ENCODE measurements around the gene GPR152. TPM values are rescaled to one million over a fixed set of nuclear protein-coding genes. Genes with fewer than 3 reads are reported as not detected.
"Not testable (repeated sequence)": the region's sequence is repeated elsewhere in the genome, so short reads cannot be mapped to it uniquely, and the experiment has no call there.

Gene GPR152
- total and polyA plus RNA-seq, 5 donors from 2014 or later, result 0.13 to 0.84 (median 0.35) TPM; not detected in 1

- H3K9me3 Mint-ChIP-seq, result no peaks in the 10 kb centered on the region
- no peak for DNase-seq
- no peak overlapping the region for H3K4me3 ChIP-seq (ENCODE audit: low read depth, low read length)
- no peaks in the 10 kb centered on the region for H3K27me3 ChIP-seq (ENCODE audit: control insufficient read depth, insufficient read depth, low read length)
- H3K9me3 ChIP-seq (ENCODE audit: control insufficient read depth in 2 of 2, low read length in 2 of 2), result no peaks in the 10 kb centered on the region
- H3K4me1 ChIP-seq (ENCODE audit: control insufficient read depth, insufficient read depth, low read length, poor library complexity, severe bottlenecking), result peaks cover 28% of the 10 kb centered on the region
- ATAC-seq (ENCODE audit: low read depth in 2 of 2), result no peak
- peaks cover 0 to 40% (median 22%) of the 10 kb centered on the region in 4 donors for H3K4me1 Mint-ChIP-seq
- H3K36me3 Mint-ChIP-seq, result peaks cover 13% of the 10 kb centered on the region
- no peak overlapping the region for H3K27ac ChIP-seq (ENCODE audit: insufficient read depth, low read length, poor library complexity, severe bottlenecking)
- H3K4me3 Mint-ChIP-seq, result no peak overlapping the region
- peaks cover 63% of the 10 kb centered on the region for H3K36me3 ChIP-seq (ENCODE audit: control insufficient read depth, insufficient read depth, low read length)
- peaks cover 4% of the 10 kb centered on the region for H3K27me3 Mint-ChIP-seq
- H3K27ac Mint-ChIP-seq, result no peak overlapping the region
Measured at GRCh38 chr11:67491276-67492068, 38.9 kb upstream of the GPR152 start.

GRCh38 chr11:67490727-67491065 is 38.2 kb upstream of the GPR152 start:
- Mint-ChIP-seq H3K36me3 (peaks cover 18% of the 10 kb centered on the region), H3K9me3 (no peaks in the 10 kb centered on the region), H3K27ac (no peak overlapping the region), H3K27me3 (peaks cover 4% of the 10 kb centered on the region), H3K4me3 (no peak overlapping the region), H3K4me1 (peaks cover 5 to 44% (median 29%) of the 10 kb centered on the region in 4 donors)
- H3K4me1 ChIP-seq (ENCODE audit: control insufficient read depth, insufficient read depth, low read length, poor library complexity, severe bottlenecking), result peaks cover 36% of the 10 kb centered on the region
- no peak overlapping the region for H3K27ac ChIP-seq (ENCODE audit: insufficient read depth, low read length, poor library complexity, severe bottlenecking)
- ATAC-seq (ENCODE audit: low read depth in 2 of 2), result no peak
- no peaks in the 10 kb centered on the region for H3K27me3 ChIP-seq (ENCODE audit: control insufficient read depth, insufficient read depth, low read length)
- no peak overlapping the region for H3K4me3 ChIP-seq (ENCODE audit: low read depth, low read length)
- DNase-seq, result no peak
- no peaks in the 10 kb centered on the region for H3K9me3 ChIP-seq (ENCODE audit: control insufficient read depth in 2 of 2, low read length in 2 of 2)
- H3K36me3 ChIP-seq (ENCODE audit: control insufficient read depth, insufficient read depth, low read length), result peaks cover 55% of the 10 kb centered on the region

GRCh38 chr11:67489885-67490726 is 37.6 kb upstream of the GPR152 start:
- peaks cover 4% of the 10 kb centered on the region for H3K27me3 Mint-ChIP-seq
- peak overlapping the region in 3 of 4 donors; percentile 43 to 69 (median 56) for H3K4me3 Mint-ChIP-seq
- H3K4me1 Mint-ChIP-seq, result peaks cover 5 to 47% (median 32%) of the 10 kb centered on the region in 4 donors
- H3K27ac Mint-ChIP-seq, result peak overlapping the region in 1 of 3 donors; percentile 92
- no peaks in the 10 kb centered on the region for H3K9me3 Mint-ChIP-seq
- Histone ChIP-seq H3K4me3 (ENCODE audit: low read depth, low read length) (no peak overlapping the region), H3K9me3 (ENCODE audit: control insufficient read depth in 2 of 2, low read length in 2 of 2) (no peaks in the 10 kb centered on the region), H3K27me3 (ENCODE audit: control insufficient read depth, insufficient read depth, low read length) (no peaks in the 10 kb centered on the region), H3K4me1 (ENCODE audit: control insufficient read depth, insufficient read depth, low read length, poor library complexity, severe bottlenecking) (peaks cover 41% of the 10 kb centered on the region), H3K27ac (ENCODE audit: insufficient read depth, low read length, poor library complexity, severe bottlenecking) (peak overlapping the region; percentile 92), H3K36me3 (ENCODE audit: control insufficient read depth, insufficient read depth, low read length) (peaks cover 51% of the 10 kb centered on the region)
- no peak for DNase-seq
- ATAC-seq (ENCODE audit: low read depth in 2 of 2), result no peak
- H3K36me3 Mint-ChIP-seq, result peaks cover 18% of the 10 kb centered on the region

- H3K9me3 Mint-ChIP-seq, result no peaks in the 10 kb centered on the region
- no peak for ATAC-seq (ENCODE audit: low read depth in 2 of 2)
- peaks cover 49% of the 10 kb centered on the region for H3K4me1 ChIP-seq (ENCODE audit: control insufficient read depth, insufficient read depth, low read length, poor library complexity, severe bottlenecking)
- peaks cover 4% of the 10 kb centered on the region for H3K27me3 Mint-ChIP-seq
- H3K27ac ChIP-seq (ENCODE audit: insufficient read depth, low read length, poor library complexity, severe bottlenecking), result peak overlapping the region; percentile 92
- H3K4me3 ChIP-seq (ENCODE audit: low read depth, low read length), result no peak overlapping the region
- H3K36me3 ChIP-seq (ENCODE audit: control insufficient read depth, insufficient read depth, low read length), result peaks cover 48% of the 10 kb centered on the region
- peak overlapping the region in 1 of 3 donors; percentile 92 for H3K27ac Mint-ChIP-seq
- no peak for DNase-seq
- peak overlapping the region in 1 of 4 donors; percentile 69 for H3K4me3 Mint-ChIP-seq
- H3K4me1 Mint-ChIP-seq, result peaks cover 5 to 55% (median 39%) of the 10 kb centered on the region in 4 donors
- no peaks in the 10 kb centered on the region for H3K27me3 ChIP-seq (ENCODE audit: control insufficient read depth, insufficient read depth, low read length)
- peaks cover 18% of the 10 kb centered on the region for H3K36me3 Mint-ChIP-seq
- H3K9me3 ChIP-seq (ENCODE audit: control insufficient read depth in 2 of 2, low read length in 2 of 2), result no peaks in the 10 kb centered on the region
Measured at GRCh38 chr11:67489203-67489884, 36.8 kb upstream of the GPR152 start.

- ATAC-seq (ENCODE audit: low read depth in 2 of 2) (no peak), DNase-seq (peak in 1 of 3 donors; percentile 40)
- Mint-ChIP-seq H3K4me3 (peak overlapping the region; percentile 85 to 97 (median 88)), H3K9me3 (no peaks in the 10 kb centered on the region), H3K27ac (peak overlapping the region; percentile 95 to 99 (median 99)), H3K36me3 (peaks cover 18% of the 10 kb centered on the region), H3K27me3 (peaks cover 4% of the 10 kb centered on the region), H3K4me1 (peaks cover 9 to 76% (median 51%) of the 10 kb centered on the region in 4 donors)
- Histone ChIP-seq H3K36me3 (ENCODE audit: control insufficient read depth, insufficient read depth, low read length) (peaks cover 37% of the 10 kb centered on the region), H3K4me1 (ENCODE audit: control insufficient read depth, insufficient read depth, low read length, poor library complexity, severe bottlenecking) (peaks cover 70% of the 10 kb centered on the region), H3K27me3 (ENCODE audit: control insufficient read depth, insufficient read depth, low read length) (no peaks in the 10 kb centered on the region), H3K27ac (ENCODE audit: insufficient read depth, low read length, poor library complexity, severe bottlenecking) (peak overlapping the region; percentile 92), H3K9me3 (ENCODE audit: control insufficient read depth in 2 of 2, low read length in 2 of 2) (no peaks in the 10 kb centered on the region), H3K4me3 (ENCODE audit: low read depth, low read length) (peak overlapping the region; percentile 49)
Measured at GRCh38 chr11:67486481-67487195, 34.1 kb upstream of the GPR152 start.

GRCh38 chr11:67485873-67486361 is 33.4 kb upstream of the GPR152 start:
- not testable (repeated sequence) for H3K9me3 ChIP-seq (ENCODE audit: control insufficient read depth in 2 of 2, low read length in 2 of 2); H3K27me3 ChIP-seq (ENCODE audit: control insufficient read depth, insufficient read depth, low read length); H3K27me3 Mint-ChIP-seq; H3K9me3 Mint-ChIP-seq; ATAC-seq (ENCODE audit: low read depth in 2 of 2)
- Histone ChIP-seq H3K27ac (ENCODE audit: insufficient read depth, low read length, poor library complexity, severe bottlenecking) (peak overlapping the region; percentile 92), H3K4me1 (ENCODE audit: control insufficient read depth, insufficient read depth, low read length, poor library complexity, severe bottlenecking) (peaks cover 70% of the 10 kb centered on the region), H3K36me3 (ENCODE audit: control insufficient read depth, insufficient read depth, low read length) (peaks cover 30% of the 10 kb centered on the region), H3K4me3 (ENCODE audit: low read depth, low read length) (peak overlapping the region; percentile 49)
- peak overlapping the region; percentile 95 to 99 (median 99) for H3K27ac Mint-ChIP-seq
- peaks cover 9 to 74% (median 51%) of the 10 kb centered on the region in 4 donors for H3K4me1 Mint-ChIP-seq
- DNase-seq, result peak; percentile 24 to 83 (median 40)
- H3K36me3 Mint-ChIP-seq, result peaks cover 18% of the 10 kb centered on the region
- H3K4me3 Mint-ChIP-seq, result peak overlapping the region; percentile 85 to 97 (median 88)

All from CD4-positive, CD25-positive, alpha-beta regulatory T cell (primary cell).